Astrocyte of the spinal cord (primary cell): ENCODE data around the gene MAST2.

Experiments
- DNase-seq: peaks from one replicate; pipeline ENCODE4 v3.0.0; 2011; ENCODE audit warnings: low read depth, low spot score
- H3K4me3 ChIP-seq: 2 replicates; pipeline ENCODE4 v1.5.1; 2011; ENCODE audit warnings: low read depth, mild to moderate bottlenecking, low read length, moderate library complexity
- in situ Hi-C: cut with HindIII; loops from 2 replicates; pipeline ENCODE4 v1.10.0; 2017; ENCODE audit warnings: low sequenced_read_pairs
- TF ChIP-seq, protein P1 (sequence below): IDR thresholded peaks from 2 replicates; pipeline ENCODE4 v1.5.1; 2012; ENCODE audit warnings: low read depth, mild to moderate bottlenecking, low read length, inconsistent platforms

Gene MAST2

GRCh38 chr1:45803299-45803780 is at the start of gene MAST2:
Gene MAST2 (plus strand): TSS chr1:45803612. CDS start chr1:45803896, 284 bp downstream.
- TF ChIP-seq, protein P1, sequence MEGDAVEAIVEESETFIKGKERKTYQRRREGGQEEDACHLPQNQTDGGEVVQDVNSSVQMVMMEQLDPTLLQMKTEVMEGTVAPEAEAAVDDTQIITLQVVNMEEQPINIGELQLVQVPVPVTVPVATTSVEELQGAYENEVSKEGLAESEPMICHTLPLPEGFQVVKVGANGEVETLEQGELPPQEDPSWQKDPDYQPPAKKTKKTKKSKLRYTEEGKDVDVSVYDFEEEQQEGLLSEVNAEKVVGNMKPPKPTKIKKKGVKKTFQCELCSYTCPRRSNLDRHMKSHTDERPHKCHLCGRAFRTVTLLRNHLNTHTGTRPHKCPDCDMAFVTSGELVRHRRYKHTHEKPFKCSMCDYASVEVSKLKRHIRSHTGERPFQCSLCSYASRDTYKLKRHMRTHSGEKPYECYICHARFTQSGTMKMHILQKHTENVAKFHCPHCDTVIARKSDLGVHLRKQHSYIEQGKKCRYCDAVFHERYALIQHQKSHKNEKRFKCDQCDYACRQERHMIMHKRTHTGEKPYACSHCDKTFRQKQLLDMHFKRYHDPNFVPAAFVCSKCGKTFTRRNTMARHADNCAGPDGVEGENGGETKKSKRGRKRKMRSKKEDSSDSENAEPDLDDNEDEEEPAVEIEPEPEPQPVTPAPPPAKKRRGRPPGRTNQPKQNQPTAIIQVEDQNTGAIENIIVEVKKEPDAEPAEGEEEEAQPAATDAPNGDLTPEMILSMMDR, result no peak
- in situ Hi-C loops, result no loop called here
- H3K4me3 ChIP-seq, result peak within 1 kb of the TSS; percentile 81
- DNase-seq, result peak; percentile 89

- TF ChIP-seq, protein P1, result no peak
- H3K4me3 ChIP-seq, result no peak overlapping the region
- no peak for DNase-seq
- in situ Hi-C loops, result no loop called here
Observed at GRCh38 chr1:45755697-45756096, 47.7 kb upstream of the MAST2 start.

DNA sequence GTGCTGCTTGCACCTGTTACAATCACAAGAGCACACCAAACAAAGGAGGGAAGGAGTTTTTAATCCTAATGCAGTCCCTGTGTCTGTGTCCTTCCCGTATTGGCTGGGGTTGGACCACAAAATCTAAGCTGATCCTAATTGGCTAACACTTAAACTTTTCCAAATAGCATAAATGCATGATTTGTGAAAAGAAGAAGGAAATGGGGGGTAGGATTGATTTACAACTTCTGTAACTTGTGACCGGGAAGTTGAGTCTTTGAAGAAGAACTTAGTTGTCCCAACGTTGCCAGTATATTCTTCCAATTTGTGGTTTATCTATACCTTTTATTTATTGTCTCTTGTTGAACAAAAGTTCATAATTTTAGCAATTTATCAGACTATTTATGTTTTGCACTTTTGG is 41.1 kb upstream of the MAST2 start:
- no peak overlapping the region for H3K4me3 ChIP-seq
- in situ Hi-C loops, result no loop called here
- TF ChIP-seq, protein P1, result no peak
- no peak for DNase-seq

- DNase-seq, result no peak
- H3K4me3 ChIP-seq, result no peak overlapping the region
- in situ Hi-C loops, result no loop called here
- TF ChIP-seq, protein P1, result no peak
Observed at GRCh38 chr1:45765999-45766792, 37.2 kb upstream of the MAST2 start.

GRCh38 chr1:45767035-45767434 is 36.4 kb upstream of the MAST2 start:
- in situ Hi-C loops, result no loop called here
- no peak overlapping the region for H3K4me3 ChIP-seq
- peak; percentile 59 for DNase-seq
- TF ChIP-seq, protein P1, result no peak

DNA sequence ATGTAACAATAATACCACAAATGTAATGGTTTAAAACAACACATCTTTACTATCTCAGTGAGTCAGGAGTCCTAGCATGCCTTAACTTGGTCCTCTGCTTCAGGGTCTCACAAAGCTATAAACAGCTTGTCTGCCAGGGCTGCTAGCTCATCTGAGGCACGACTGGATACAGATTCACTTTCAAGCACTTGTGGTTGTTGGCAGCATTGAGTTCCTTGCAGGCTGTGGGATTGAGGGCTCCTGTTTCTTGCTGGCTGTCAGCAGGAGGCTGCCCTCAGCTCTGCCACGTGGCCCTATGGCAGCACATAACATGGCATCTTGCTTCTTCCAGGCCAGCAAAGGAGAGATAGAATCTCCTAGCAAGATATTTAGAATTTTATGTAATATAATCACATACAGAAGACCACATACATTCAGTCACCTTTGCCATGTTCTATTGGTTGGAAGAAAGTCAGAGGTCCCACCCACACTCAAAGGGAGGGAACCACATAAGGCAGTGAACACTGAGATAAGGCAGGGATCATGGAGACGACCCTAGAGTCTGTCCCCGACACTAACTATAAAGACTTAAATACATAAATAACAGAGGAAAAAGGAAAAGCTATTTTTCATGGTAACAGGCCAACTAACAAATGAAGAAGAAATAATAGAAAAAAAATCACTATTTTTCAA is 34.0 kb upstream of the MAST2 start:
- TF ChIP-seq, protein P1, result no peak
- peak; percentile 90 for DNase-seq
- in situ Hi-C loops, result no loop called here

More for the DNA sequence above, 34.0 kb upstream of the MAST2 start:
- H3K4me3 ChIP-seq, result no peak overlapping the region
